MM.1S (cell line): ENCODE measurements around the gene FBXL19.

Source experiments
- DNase-seq: peaks from one replicate; pipeline ENCODE4 v3.0.0-alpha.2; 2015
- H2AFZ ChIP-seq: fragments of 300-600 bp; sonication (generic); 2 replicates; pipeline ENCODE4 v1.6.0; 2016; ENCODE audit warnings: antibody characterized with exemption, low read length
- H3F3A ChIP-seq: fragments of 300-600 bp; sonication (generic); 2 replicates; pipeline ENCODE4 v1.6.1; 2016; ENCODE audit warnings: mild to moderate bottlenecking, antibody characterized with exemption, low read length, moderate library complexity, mixed read lengths; ENCODE audit not compliant: insufficient read depth
- H3K27ac ChIP-seq: fragments of 300-600 bp; sonication (generic); 2 replicates; pipeline ENCODE4 v1.5.1; 2016; ENCODE audit warnings: mild to moderate bottlenecking, low read length
- H3K27me3 ChIP-seq: fragments of 300-600 bp; sonication (generic); replicated peaks from 2 replicates; pipeline ENCODE4 v1.6.0; 2016; ENCODE audit warnings: low read length; ENCODE audit not compliant: insufficient read depth
- H3K36me3 ChIP-seq: fragments of 300-600 bp; sonication (generic); replicated peaks from 2 replicates; pipeline ENCODE4 v1.6.1; 2016; ENCODE audit warnings: mild to moderate bottlenecking, low read length, mixed read lengths; ENCODE audit not compliant: insufficient read depth
- H3K4me1 ChIP-seq: fragments of 300-600 bp; sonication (generic); 2 replicates; pipeline ENCODE4 v1.6.1; 2016; ENCODE audit warnings: low read length, mixed read lengths
- H3K4me2 ChIP-seq: fragments of 300-600 bp; sonication (generic); 2 replicates; pipeline ENCODE4 v1.6.0; 2016; ENCODE audit warnings: low read depth, low read length
- H3K4me3 ChIP-seq: fragments of 300-600 bp; sonication (generic); 2 replicates; pipeline ENCODE4 v1.5.1; 2016; ENCODE audit warnings: low read length, mixed read lengths
- H3K79me2 ChIP-seq: fragments of 300-600 bp; sonication (generic); 2 replicates; pipeline ENCODE4 v1.6.1; 2016; ENCODE audit warnings: mixed run types, low read length, mixed read lengths
- H3K9ac ChIP-seq: fragments of 300-600 bp; sonication (generic); 2 replicates; pipeline ENCODE4 v1.6.1; 2016; ENCODE audit warnings: low read length, mixed read lengths
- H3K9me2 ChIP-seq: fragments of 300-600 bp; sonication (generic); replicated peaks from 2 replicates; pipeline ENCODE4 v1.6.1; 2016; ENCODE audit warnings: mild to moderate bottlenecking, low read length, mixed read lengths; ENCODE audit not compliant: insufficient read depth
- H3K9me3 ChIP-seq: fragments of 300-600 bp; sonication (generic); replicated peaks from 2 replicates; pipeline ENCODE4 v1.6.1; 2016; ENCODE audit warnings: mild to moderate bottlenecking, low read length, mixed read lengths; ENCODE audit not compliant: insufficient read depth
- H4K20me1 ChIP-seq: fragments of 300-600 bp; sonication (generic); 2 replicates; pipeline ENCODE4 v1.6.1; 2016; ENCODE audit warnings: mild to moderate bottlenecking, low read length, moderate library complexity, mixed read lengths; ENCODE audit not compliant: insufficient read depth
- EZH2 ChIP-seq: fragments of 300-600 bp; sonication (generic); optimal IDR thresholded peaks from 2 replicates; pipeline ENCODE3; 2017; ENCODE audit warnings: low read depth, mild to moderate bottlenecking, antibody characterized with exemption, low read length, mixed read lengths
- EZH2phosphoT487 ChIP-seq: fragments of 300-600 bp; sonication (generic); IDR thresholded peaks from 2 replicates; pipeline ENCODE4 v1.6.1; 2018; ENCODE audit warnings: antibody characterized with exemption, low read length
- TF ChIP-seq, protein P1 (sequence below): fragments of 300-600 bp; sonication (generic); IDR thresholded peaks from 2 replicates; pipeline ENCODE4 v1.5.1; 2016; ENCODE audit warnings: antibody characterized with exemption, low read length, mixed read lengths

Gene FBXL19

DNA sequence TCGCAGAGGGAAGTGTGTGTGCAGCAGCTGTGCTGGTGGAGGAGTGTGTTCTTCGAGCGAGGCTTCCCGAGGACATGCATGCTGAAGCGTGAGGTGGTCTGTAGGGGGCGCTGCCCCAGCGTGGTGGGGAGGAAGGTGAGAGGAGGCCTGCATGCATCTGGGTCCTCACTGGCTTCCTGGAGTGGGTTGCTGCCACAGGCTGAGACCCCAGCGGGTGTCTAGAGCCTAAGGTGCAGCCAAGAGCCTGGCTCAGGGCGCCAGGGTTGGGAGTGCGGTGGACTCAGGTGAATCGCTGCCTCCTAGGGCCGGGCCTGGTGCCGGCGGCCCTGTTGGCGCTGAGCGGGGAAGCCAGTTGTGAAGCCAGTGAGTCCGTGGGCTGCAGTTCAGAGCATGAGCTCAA lies 54.1 kb downstream of the FBXL19 start:
- Histone ChIP-seq H3K4me1 (no peaks in the 10 kb centered on the region), H3K27me3 (no peaks in the 10 kb centered on the region), H3K27ac (no peak overlapping the region), H4K20me1 (no peaks in the 10 kb centered on the region), H3K4me3 (no peak overlapping the region), H3K79me2 (no peaks in the 10 kb centered on the region), H3K9me2 (no peaks in the 10 kb centered on the region), H3K9me3 (no peaks in the 10 kb centered on the region), H3K36me3 (no peaks in the 10 kb centered on the region), H3K9ac (no peak overlapping the region), H2AFZ (no peak overlapping the region), H3F3A (no peaks in the 10 kb centered on the region), H3K4me2 (no peak overlapping the region)
- DNase-seq: no peak
- no peak for TF ChIP-seq EZH2
- TF ChIP-seq EZH2phosphoT487: no peak
- TF ChIP-seq, protein P1, sequence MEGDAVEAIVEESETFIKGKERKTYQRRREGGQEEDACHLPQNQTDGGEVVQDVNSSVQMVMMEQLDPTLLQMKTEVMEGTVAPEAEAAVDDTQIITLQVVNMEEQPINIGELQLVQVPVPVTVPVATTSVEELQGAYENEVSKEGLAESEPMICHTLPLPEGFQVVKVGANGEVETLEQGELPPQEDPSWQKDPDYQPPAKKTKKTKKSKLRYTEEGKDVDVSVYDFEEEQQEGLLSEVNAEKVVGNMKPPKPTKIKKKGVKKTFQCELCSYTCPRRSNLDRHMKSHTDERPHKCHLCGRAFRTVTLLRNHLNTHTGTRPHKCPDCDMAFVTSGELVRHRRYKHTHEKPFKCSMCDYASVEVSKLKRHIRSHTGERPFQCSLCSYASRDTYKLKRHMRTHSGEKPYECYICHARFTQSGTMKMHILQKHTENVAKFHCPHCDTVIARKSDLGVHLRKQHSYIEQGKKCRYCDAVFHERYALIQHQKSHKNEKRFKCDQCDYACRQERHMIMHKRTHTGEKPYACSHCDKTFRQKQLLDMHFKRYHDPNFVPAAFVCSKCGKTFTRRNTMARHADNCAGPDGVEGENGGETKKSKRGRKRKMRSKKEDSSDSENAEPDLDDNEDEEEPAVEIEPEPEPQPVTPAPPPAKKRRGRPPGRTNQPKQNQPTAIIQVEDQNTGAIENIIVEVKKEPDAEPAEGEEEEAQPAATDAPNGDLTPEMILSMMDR: peak; percentile 26

DNA sequence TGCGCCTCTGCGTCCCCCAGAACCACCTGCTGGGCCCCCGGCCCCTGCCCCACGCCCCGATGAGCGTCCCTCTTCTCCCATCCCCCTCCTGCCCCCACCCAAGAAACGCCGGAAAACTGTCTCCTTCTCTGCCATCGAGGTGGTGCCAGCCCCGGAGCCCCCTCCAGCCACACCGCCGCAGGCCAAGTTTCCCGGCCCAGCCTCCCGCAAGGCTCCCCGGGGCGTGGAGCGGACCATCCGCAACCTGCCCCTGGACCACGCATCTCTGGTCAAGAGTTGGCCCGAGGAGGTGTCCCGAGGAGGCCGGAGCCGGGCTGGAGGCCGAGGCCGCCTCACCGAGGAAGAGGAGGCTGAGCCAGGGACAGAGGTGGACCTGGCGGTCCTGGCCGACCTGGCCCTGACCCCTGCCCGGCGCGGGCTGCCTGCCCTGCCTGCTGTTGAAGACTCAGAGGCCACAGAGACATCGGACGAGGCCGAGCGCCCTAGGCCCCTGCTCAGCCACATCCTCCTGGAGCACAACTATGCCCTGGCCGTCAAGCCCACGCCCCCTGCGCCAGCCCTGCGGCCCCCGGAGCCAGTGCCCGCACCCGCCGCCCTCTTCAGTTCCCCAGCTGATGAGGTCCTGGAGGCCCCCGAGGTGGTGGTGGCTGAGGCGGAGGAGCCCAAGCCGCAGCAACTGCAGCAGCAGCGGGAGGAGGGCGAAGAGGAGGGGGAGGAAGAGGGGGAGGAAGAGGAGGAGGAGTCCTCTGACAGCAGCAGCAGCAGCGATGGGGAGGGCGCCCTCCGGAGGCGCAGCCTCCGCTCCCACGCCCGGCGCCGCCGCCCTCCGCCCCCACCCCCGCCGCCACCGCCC lies 56.0 kb downstream of the FBXL19 start:
- H3K4me1 ChIP-seq: no peaks in the 10 kb centered on the region
- no peaks in the 10 kb centered on the region for H3K27me3 ChIP-seq
- no peak overlapping the region for H3K27ac ChIP-seq
- H3K9me2 ChIP-seq: no peaks in the 10 kb centered on the region
- H3K9me3 ChIP-seq: no peaks in the 10 kb centered on the region
- H3K4me2 ChIP-seq: no peak overlapping the region
- H3F3A ChIP-seq: no peaks in the 10 kb centered on the region
- TF ChIP-seq EZH2phosphoT487: no peak
- TF ChIP-seq, protein P1: no peak
- TF ChIP-seq EZH2: no peak
- no peak overlapping the region for H3K4me3 ChIP-seq
- H2AFZ ChIP-seq: no peak overlapping the region
- no peaks in the 10 kb centered on the region for H3K36me3 ChIP-seq
- H3K79me2 ChIP-seq: no peaks in the 10 kb centered on the region
- H4K20me1 ChIP-seq: no peaks in the 10 kb centered on the region
- no peak overlapping the region for H3K9ac ChIP-seq
- DNase-seq: no peak

- no peaks in the 10 kb centered on the region for H3K4me1 ChIP-seq
- H3K9me3 ChIP-seq: no peaks in the 10 kb centered on the region
- H3K79me2 ChIP-seq: no peaks in the 10 kb centered on the region
- TF ChIP-seq EZH2phosphoT487 (no peak), EZH2 (no peak)
- TF ChIP-seq, protein P1: no peak
- no peaks in the 10 kb centered on the region for H3K9me2 ChIP-seq
- H3K27me3 ChIP-seq: no peaks in the 10 kb centered on the region
- H3K4me2 ChIP-seq: no peak overlapping the region
- no peak overlapping the region for H3K9ac ChIP-seq
- H3K27ac ChIP-seq: no peak overlapping the region
- no peak overlapping the region for H3K4me3 ChIP-seq
- H4K20me1 ChIP-seq: no peaks in the 10 kb centered on the region
- H3K36me3 ChIP-seq: no peaks in the 10 kb centered on the region
- DNase-seq: no peak
- no peaks in the 10 kb centered on the region for H3F3A ChIP-seq
- H2AFZ ChIP-seq: no peak overlapping the region
Observed at GRCh38 chr16:30980023-30980371, 56.6 kb downstream of the FBXL19 start.
